ENCODE measurements around the gene HOMER3.

DNA sequence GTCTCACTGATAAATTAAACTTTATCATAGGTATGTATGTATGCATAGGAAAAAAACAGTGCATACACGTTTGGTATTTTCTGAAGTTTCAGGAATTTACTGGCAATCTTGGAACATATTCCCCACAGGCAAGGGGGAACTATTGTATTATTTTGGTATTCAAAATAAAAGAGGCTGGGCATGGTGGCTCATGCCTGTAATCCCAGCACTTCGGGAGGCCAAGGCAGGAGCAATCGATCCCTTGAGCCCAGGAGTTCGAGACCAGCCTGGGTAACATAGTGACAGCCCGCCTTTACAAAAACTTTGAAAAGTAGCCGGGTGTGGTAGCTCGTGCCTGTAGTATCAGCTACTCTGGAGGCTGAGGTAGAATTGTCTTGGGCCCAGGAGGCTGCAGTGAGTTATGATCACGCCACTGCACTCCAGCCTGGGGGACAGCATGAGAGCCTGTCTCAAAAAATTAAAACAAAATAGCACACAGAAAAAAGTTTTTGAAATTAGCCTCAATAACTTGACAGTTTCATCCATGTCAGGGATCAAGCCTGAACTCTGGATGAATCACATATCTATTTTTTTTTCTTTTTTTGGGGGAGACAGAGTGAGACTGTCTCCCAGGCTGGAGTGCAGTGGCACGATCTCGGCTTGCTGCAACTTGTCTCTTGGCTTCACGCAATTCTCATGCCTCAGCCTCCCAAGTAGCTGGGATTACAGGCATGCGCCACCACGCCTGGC, 29.1 kb upstream of the HOMER3 start:
- TF ChIP-seq, protein P1, sequence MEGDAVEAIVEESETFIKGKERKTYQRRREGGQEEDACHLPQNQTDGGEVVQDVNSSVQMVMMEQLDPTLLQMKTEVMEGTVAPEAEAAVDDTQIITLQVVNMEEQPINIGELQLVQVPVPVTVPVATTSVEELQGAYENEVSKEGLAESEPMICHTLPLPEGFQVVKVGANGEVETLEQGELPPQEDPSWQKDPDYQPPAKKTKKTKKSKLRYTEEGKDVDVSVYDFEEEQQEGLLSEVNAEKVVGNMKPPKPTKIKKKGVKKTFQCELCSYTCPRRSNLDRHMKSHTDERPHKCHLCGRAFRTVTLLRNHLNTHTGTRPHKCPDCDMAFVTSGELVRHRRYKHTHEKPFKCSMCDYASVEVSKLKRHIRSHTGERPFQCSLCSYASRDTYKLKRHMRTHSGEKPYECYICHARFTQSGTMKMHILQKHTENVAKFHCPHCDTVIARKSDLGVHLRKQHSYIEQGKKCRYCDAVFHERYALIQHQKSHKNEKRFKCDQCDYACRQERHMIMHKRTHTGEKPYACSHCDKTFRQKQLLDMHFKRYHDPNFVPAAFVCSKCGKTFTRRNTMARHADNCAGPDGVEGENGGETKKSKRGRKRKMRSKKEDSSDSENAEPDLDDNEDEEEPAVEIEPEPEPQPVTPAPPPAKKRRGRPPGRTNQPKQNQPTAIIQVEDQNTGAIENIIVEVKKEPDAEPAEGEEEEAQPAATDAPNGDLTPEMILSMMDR (IDR thresholded peaks at IDR 0.05; ENCODE audit: poor library complexity), result no peak
- TF ChIP-seq EZH2phosphoT487 (IDR thresholded peaks at IDR 0.05; ENCODE audit: low read depth, severe bottlenecking, unreplicated experiment), result no peak

Measured in hepatocyte (in vitro differentiated cells).